ENCODE measurements around the gene C22orf42. TPM values are rescaled to one million over a fixed set of nuclear protein-coding genes. Genes with fewer than 3 reads are reported as not detected.
A peak's percentile ranks its signal among the peaks of the same experiment; 100 is the strongest.

The C22orf42 gene
- total RNA-seq, 1 donor from 2014 or later: 2.1 TPM

- Mint-ChIP-seq H3K36me3 (no peaks in the 10 kb centered on the region), H3K27ac (no peak overlapping the region)
- TF ChIP-seq, protein P1, sequence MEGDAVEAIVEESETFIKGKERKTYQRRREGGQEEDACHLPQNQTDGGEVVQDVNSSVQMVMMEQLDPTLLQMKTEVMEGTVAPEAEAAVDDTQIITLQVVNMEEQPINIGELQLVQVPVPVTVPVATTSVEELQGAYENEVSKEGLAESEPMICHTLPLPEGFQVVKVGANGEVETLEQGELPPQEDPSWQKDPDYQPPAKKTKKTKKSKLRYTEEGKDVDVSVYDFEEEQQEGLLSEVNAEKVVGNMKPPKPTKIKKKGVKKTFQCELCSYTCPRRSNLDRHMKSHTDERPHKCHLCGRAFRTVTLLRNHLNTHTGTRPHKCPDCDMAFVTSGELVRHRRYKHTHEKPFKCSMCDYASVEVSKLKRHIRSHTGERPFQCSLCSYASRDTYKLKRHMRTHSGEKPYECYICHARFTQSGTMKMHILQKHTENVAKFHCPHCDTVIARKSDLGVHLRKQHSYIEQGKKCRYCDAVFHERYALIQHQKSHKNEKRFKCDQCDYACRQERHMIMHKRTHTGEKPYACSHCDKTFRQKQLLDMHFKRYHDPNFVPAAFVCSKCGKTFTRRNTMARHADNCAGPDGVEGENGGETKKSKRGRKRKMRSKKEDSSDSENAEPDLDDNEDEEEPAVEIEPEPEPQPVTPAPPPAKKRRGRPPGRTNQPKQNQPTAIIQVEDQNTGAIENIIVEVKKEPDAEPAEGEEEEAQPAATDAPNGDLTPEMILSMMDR (conservative IDR thresholded peaks at IDR 0.05): no peak
Observed at GRCh38 chr22:32132783-32133182, 26.3 kb downstream of the C22orf42 start.

GRCh38 chr22:32132126-32132525 is 27.0 kb downstream of the C22orf42 start:
- DNase-seq (ENCODE audit: extremely low spot score, unreplicated experiment): no peak
- no peaks in the 10 kb centered on the region for H3K36me3 Mint-ChIP-seq
- H3K4me1 Mint-ChIP-seq (ENCODE audit: unreplicated experiment): no peaks in the 10 kb centered on the region
- TF ChIP-seq, protein P1 (conservative IDR thresholded peaks at IDR 0.05): no peak
- H3K27ac Mint-ChIP-seq: no peak overlapping the region
- H3K4me3 Mint-ChIP-seq: no peak overlapping the region
- H3K27me3 Mint-ChIP-seq: peaks cover 7% of the 10 kb centered on the region
- H3K9me3 Mint-ChIP-seq: no peaks in the 10 kb centered on the region

More at GRCh38 chr22:32132783-32133182, 26.3 kb downstream of the C22orf42 start:
- no peak for DNase-seq (ENCODE audit: extremely low spot score, unreplicated experiment)
- no peaks in the 10 kb centered on the region for H3K9me3 Mint-ChIP-seq
- H3K4me1 Mint-ChIP-seq (ENCODE audit: unreplicated experiment): no peaks in the 10 kb centered on the region
- H3K27me3 Mint-ChIP-seq: peaks cover 9% of the 10 kb centered on the region
- no peak overlapping the region for H3K4me3 Mint-ChIP-seq

DNA sequence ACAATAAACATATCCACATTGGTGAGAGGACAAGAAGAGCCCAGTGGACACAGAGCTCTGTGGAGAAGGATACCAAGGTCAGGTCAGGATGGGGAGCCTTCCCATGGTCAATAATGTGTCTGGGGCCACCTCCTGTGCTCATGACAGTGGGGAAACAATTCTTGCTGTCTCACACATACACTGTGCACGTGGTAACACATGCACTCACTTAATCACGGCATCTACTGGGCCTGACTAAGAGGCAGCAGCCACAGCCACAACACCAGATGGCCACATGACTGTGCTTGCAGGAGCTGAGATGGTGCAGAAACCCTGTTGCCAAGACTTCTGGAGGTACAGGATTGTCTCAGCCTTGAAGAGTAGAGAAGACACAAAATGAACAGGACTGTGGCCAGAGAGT is 28.6 kb downstream of the C22orf42 start:
- Mint-ChIP-seq H3K36me3 (no peaks in the 10 kb centered on the region), H3K4me1 (ENCODE audit: unreplicated experiment) (no peaks in the 10 kb centered on the region), H3K4me3 (no peak overlapping the region), H3K27me3 (peaks cover 3% of the 10 kb centered on the region), H3K9me3 (no peaks in the 10 kb centered on the region), H3K27ac (no peak overlapping the region)
- no peak for DNase-seq (ENCODE audit: extremely low spot score, unreplicated experiment)
- TF ChIP-seq, protein P1 (conservative IDR thresholded peaks at IDR 0.05): no peak

DNA sequence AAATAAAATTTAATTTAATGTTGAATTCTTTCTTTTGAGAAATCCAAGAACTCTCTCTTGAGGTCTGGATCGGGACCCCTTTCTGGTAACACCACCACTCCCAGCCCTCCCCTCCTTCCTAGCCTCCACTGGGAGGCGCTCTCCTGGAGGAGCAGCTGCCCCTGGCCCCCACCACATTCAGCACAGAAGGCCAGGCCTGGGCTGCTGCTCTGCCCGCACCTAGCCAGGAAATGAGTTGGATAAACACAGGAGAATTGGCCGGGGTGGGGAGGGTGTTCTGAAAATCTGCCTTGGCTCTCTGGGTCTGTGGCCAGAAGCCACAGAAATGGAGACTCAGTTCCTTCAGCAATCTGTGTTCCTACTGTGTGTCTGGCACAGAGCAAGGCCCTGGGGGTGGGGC is 31.2 kb downstream of the C22orf42 start:
- DNase-seq (ENCODE audit: extremely low spot score, unreplicated experiment): no peak
- Mint-ChIP-seq H3K4me3 (no peak overlapping the region), H3K27ac (no peak overlapping the region), H3K4me1 (ENCODE audit: unreplicated experiment) (no peaks in the 10 kb centered on the region), H3K36me3 (no peaks in the 10 kb centered on the region), H3K27me3 (peaks cover 10% of the 10 kb centered on the region), H3K9me3 (no peaks in the 10 kb centered on the region)
- TF ChIP-seq, protein P1 (conservative IDR thresholded peaks at IDR 0.05): no peak

GRCh38 chr22:32123657-32124056 is 35.4 kb downstream of the C22orf42 start:
- Mint-ChIP-seq H3K36me3 (no peaks in the 10 kb centered on the region), H3K27me3 (peaks cover 15% of the 10 kb centered on the region), H3K9me3 (no peaks in the 10 kb centered on the region), H3K27ac (no peak overlapping the region), H3K4me3 (no peak overlapping the region), H3K4me1 (ENCODE audit: unreplicated experiment) (no peaks in the 10 kb centered on the region)
- TF ChIP-seq, protein P1 (conservative IDR thresholded peaks at IDR 0.05): peak; percentile 24
- DNase-seq (ENCODE audit: extremely low spot score, unreplicated experiment): no peak

DNA sequence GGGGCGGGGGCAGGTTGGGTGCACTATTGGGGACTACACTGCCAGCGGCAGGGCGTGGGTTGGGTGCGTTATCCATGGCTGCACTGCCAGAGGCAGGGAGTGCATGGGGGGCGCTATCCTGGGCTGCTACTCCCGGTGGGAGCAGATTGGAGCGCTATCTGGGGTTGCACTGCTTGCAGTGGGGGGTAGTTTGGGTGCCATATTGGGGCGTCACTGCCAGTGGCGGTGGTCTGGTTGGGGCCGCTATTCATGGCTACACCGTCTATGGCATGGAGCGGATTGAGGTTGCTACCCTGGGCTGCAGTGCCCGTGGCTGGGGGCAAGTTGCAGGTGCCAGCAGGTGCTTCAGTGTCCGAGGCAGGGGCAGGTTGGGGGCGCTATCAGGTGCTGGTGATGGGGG is 36.2 kb downstream of the C22orf42 start:
- Mint-ChIP-seq H3K4me3 (no peak overlapping the region), H3K4me1 (ENCODE audit: unreplicated experiment) (no peaks in the 10 kb centered on the region), H3K27me3 (peaks cover 22% of the 10 kb centered on the region), H3K9me3 (no peaks in the 10 kb centered on the region), H3K36me3 (no peaks in the 10 kb centered on the region), H3K27ac (no peak overlapping the region)
- TF ChIP-seq, protein P1 (conservative IDR thresholded peaks at IDR 0.05): no peak
- no peak for DNase-seq (ENCODE audit: extremely low spot score, unreplicated experiment)
